ENCODE results near the gene C1QTNF8.

The C1QTNF8 gene

DNA sequence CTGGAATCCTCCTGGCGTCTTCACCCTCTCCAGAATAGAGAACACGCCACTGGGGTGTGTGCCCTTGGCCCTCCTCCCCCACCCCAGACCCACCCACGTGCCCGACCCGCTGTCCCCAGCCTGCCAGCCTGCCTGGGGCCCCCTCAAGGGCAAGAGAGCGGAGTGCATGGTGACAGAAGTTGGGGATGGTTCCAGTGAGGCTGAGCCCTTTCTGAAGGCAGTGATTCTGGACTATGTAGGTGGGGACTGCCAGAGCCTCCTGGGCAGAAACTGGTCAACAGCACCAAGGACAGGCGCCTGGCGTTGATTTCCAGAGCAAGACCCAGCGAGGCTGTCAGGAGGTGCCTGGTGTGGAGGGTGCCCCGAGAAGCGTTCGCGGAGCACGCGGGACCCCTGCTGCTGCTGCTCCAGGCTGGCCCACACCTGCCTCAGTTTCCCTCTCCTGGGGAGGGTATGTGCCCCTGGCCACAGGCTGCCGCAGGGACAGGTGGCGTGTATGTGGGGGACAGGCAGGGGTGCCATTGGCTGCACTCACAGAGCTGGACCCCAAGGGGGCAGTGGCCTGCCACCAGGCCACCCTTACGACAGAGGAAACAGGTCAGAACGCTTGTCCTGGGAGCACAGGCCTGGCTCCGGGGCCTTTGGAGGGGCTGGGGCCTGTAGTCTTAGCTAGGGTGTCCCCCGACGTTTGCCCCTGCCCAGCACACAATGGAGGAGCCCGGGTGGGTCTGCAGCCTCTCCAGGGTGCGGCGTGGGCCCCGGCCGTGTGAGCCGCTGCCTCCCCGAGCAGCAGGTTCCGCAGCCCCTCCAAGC, 22.3 kb downstream of the C1QTNF8 start:
- no peak for DNase-seq

DNA sequence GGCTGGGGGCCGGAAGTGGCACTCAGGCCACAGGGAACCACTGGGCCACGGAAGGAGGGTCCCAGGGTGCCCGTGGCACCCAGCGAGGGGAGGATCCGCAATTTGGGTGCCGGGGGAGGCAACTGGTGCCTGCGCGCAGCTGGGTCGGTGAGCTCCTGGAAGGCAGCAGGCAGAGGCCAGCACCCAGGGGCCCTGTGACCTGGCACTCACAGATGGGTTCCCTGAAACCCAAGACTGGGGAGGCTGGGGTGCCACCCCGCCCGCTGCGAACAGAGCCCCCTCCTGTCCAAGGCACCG, 22.8 kb downstream of the C1QTNF8 start:
- no peak for DNase-seq

DNA sequence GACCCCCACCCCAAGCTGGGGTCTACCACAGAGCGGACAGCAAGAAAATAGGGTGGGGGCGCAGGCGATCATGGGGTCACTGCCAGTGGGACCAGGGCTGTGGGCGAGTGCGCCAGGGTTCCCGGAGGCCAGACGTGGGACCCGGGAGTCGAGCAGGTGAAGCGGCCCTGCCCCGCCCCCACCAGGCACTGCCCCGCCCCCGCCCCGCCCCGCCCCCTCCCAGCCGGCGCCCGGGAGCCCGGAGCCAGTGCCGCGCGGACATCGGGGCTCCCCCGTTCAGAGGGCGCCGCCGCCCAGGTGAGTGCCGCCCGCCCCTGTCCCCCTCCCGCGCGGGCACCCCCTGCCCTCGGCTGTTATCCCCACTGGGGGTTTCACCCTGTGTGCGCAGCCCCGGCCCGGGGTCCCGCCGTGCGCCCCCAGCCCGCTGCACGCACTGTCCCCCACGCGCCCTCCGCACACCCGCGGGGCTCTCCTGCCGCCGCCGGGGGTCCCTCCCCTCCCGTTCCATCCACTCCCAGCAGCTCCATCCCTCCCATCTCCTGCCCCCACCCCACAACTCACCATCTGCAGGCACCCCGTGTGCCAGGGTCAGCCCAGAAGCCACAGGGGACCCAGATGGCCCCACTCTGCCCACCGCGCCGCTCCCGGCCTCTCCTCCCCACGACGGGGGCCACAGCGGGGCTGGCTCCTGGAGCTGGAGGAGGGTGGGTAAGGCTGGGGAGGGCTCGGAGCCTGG, 23.4 kb downstream of the C1QTNF8 start, which contains the start of gene SSTR5:
TSS of gene SSTR5 (plus strand) at position 222 of the 736 bp plus-strand sequence. CDS start 6,122 bp downstream, outside the sequence.
- DNase-seq = no peak

DNA sequence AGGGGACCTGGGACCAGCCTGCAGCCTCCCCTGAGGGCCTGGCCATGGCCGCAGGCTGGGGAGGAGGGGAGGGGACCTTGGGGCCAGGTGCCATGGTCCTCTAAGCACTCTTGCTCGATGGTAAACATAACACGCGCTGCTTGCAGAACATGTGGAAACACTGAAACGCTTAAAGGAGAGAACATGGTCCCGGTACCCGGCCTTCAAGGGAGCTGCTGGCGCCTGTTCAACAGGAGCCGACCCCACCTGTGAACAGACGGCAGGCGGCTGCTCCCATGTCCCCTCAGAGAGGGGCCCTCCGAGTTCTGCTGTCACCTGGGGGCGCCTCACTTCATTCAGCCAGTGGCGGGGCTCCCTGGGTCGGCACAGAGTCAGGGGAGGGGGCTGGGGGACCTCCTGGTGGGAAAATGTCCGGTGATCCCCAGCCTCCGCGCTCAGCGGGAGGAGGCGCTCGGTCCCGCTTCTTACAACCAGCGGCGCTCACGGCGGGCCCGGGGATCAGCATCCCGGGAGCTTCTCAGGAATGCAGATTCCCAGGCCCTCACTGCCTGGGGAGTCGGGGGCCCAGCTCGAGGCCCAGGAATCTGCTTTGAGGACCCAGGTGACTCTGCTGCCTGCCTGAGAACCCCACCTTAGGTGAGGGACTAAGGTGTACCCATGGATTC, 24.4 kb downstream of the C1QTNF8 start:
- no peak for DNase-seq

DNA sequence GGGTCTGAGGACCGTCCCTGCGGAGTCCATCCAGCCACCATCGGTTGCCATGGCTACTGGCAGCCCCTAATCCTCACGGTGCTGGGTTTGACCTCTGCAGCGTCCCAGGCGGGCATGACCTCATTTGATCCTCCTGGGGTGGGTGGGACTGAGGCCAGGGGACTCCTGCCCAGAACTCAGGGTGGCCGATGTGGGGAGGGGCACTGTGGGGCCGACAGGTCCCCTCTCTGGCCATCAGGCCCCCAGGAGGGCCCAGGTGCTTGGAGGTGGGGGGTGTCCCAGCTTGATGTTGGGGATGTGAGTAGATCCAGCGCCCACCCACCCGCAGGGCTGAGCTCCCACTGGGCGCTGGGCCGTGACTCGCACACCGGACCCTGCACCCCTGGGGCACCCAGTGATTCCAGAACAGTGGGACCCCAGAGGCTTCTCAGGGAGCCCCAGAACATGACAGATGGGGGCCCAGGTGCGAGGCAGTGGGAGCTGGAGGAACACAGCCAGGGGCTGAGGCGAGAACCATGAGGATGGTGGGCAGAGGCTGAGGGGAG, 25.1 kb downstream of the C1QTNF8 start:
- no peak for DNase-seq

DNA sequence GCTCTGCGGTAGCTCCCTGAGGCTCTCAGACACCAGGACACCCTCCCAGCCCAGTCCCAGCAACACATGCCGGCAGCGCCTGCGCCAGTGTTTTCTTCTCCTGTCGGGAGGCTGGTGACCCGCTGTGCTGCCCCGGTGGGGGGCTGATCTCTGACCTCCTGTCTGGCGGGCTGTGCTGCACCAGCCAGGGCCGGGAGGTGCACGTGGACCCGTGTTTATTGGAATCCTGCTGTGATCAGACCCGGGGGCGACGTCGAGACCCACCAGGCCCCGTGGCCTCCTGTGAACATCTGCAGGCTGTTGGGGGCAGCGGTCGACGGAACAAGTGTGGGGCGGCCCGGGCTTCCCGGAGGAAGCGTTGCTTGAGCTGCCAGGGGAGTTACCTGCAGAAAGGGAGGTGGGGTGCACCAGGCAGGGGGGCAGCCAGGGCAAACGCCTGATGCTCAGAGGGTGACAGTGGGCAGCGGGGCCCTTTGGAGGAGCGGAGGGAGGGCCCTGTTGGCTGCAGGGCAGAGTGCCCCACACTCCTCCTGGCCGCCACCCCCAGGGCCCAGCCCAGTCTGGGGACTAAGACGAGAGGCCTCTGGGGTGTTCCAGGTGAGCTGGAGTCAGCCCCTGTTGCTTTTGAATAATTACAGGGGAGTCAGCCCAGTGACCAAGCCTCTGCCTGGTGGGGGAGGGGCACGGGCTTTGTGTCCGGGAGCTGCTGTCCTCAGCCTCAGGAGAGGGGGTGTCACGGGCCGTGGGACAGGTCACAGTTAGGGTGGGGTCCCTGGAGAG, 25.8 kb downstream of the C1QTNF8 start:
- no peak for DNase-seq

DNA sequence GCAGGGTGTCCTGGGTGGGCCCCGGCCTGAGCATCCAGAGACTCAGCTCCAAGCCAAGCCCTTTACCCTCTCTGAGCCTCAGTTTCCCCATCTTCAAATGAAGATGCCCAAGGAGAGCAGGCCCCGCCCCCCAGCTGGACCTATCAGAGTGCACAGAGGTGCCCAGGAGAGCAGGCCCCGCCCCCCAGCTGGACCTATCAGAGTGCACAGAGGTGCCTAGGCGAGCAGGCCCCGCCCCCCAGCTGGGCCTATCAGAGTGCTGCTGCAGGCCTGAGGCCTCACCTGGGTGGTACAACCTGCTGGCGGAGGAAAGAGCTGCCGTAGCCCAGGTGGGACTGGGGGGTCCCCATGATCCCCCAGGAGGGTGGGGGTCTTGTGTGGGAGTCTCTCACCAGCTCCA, 26.9 kb downstream of the C1QTNF8 start:
- no peak for DNase-seq

DNA sequence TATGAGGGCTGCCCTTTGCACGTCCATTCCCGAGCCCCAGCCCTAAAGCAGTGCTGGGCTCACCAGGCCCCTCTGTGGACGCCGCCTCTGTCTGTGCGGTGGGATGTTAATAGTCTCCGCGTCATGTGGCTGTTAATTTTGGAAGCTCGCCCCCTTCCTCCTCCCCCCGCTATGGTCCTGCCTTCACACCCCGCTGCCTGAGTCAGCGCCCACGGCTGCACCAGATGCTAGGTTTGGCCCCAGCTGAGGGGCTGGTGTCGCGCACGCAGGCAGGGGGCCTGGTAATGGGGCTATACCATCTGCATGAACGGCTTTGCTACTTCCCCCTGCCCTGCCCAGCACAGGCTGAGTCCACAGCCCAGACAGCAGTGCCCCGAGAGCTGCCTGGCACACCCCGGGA, 27.6 kb downstream of the C1QTNF8 start:
- DNase-seq = no peak

DNA sequence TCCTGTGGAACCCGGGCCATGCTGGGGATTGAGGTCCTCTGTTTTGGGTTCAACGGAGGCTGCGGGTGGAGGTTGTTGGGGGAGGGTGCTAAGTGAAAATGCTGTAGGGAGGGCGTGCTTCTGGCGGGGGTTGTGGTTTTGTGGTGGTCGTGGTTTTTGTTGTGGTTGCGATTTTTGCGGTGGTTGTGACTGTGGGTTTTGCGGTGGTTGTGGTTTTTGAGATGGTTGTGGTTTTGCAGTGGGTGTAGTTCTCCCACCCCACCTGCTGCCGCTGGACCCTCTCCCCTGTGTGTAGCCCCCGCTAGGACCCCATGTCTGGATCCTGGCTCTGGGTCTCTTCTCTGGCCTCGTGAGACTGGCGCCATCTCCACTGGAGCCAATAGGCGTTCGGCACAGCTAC, 28.4 kb downstream of the C1QTNF8 start:
- DNase-seq = no peak

DNA sequence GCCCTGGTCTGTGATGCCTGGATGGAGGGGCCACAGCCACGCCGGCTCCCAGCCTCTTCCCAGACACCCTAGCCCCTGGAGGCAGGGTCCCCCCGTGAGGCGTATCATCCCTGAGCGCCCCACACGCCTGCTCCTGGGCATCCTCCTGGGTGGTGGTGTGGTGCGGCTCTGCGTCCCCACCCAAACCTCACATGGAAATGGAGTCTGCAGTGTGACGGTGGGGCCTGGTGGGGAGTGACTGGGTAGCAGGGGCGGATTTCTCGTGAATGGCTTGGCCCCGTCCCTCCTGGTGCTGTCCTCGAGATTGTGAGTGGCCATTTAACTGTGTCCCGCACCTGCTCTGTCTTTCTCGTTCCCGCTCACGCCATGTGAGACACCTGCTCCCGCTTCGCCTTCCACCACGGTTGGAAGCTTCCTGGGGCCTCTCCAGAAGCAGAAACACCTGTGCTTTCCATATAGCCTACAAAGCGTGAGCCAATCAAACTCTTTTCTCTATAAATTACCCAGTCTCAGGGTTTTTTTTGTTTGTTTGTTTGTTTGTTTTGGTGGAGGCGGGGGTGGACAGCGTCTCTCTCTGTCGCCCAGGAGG, 29.4 kb downstream of the C1QTNF8 start:
- no peak for DNase-seq

DNA sequence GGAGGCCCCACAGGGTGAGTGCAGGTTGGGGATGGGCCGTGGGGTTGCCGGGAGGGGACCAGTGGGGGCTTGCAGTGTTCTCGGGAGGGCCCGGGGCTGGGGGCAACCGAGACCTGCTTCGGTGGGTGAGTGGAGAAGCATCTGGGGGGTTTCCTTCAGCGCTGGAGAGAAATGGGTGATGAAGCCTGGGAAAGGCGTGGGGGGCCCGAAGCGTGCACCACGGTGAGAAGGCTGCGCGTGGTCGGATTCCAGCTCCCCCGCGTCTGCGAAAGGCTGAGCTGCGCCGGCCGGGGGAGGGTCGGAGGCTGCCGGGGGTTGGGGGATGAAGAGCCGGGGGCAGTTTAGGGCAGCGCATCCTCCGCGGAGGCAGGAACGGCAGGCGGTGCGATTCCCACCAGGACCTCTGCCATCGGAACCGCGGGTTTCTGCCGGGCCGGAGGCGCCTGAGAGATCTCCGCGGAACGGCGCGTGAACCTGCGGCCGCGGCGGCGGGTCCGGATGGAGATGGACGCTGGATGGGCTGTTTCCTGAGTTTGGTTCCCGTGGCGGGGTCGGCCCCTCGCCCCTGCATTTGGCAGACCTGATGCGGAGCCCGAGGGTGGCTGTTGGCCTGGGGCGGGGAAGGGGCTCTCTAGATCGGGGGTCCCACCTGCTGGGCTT, 30.4 kb downstream of the C1QTNF8 start:
- DNase-seq = no peak

DNA sequence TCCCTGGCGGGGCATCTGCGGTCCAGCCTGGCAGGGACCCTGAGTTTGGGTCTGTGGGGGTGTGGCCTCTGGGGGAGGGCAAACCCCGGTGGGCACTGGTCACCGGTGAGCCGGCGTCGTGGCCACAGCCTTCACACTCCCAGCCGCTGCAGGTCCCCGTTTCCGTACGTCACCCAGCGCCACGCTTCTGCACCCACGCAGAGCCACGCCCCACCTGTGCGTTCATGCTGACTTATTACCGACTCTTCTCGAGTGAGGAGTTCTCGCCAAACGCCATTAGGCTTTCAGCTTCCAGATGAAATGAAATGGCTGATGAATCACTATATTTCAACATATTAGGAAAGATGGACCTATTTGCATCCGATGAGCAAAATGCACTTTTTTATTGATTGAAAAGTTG, 32.3 kb downstream of the C1QTNF8 start:
- no peak for DNase-seq

DNA sequence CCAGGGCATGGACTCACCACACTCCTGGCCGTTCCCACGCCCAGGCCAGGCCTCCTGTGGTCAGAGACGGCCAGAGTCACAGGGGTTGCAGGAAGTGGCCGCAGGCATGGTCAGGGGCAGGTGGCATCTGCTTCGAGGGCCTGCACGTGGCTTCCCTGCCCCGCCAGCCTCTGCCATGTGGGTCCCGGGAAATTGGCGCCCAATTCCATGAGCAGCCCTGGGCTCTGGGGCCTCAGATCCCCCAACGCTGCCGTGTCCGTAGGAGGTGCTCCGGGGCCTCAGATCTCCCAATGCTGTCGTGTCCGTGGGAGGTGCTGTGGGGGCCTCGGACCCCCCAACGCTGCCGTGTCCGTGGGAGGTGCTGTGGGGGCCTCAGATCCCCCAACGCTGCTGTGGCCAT, 33.1 kb downstream of the C1QTNF8 start:
- no peak for DNase-seq

DNA sequence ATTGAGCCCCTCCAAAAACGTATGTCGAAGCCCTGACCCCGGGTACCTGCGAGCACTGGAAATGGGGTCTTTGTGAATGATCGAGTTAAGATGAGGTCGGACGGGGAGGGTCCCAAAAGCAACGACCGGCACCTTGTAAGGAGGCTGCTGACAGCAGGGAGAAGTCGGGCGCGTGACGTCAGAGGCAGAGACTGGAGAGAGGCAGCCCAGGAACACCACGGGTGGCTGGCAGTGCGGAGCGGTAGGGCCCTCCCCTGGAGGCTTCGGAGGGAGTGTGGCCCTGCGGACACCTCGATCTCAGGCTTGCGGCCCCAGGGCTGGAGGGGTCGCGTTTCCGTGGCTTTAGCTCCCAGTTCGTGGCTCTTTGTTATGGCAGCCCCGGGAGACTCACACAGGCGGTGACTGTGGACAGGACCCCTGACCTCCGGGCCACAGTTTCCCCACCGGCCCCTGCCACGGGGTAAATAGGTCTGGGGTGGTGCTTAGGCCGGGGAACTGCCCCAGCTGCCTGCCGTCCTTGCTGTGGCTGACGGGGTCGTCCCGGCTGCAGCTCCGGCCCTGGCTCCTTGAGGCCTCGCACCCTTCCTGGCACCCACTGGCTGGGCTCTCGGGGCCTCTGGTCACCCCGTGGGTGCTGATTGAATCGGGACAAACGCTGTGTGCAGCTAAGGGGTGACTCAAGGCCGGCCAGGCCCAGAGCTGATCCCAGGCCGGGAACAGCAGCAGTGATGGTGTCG, 34.1 kb downstream of the C1QTNF8 start:
- DNase-seq = no peak

DNA sequence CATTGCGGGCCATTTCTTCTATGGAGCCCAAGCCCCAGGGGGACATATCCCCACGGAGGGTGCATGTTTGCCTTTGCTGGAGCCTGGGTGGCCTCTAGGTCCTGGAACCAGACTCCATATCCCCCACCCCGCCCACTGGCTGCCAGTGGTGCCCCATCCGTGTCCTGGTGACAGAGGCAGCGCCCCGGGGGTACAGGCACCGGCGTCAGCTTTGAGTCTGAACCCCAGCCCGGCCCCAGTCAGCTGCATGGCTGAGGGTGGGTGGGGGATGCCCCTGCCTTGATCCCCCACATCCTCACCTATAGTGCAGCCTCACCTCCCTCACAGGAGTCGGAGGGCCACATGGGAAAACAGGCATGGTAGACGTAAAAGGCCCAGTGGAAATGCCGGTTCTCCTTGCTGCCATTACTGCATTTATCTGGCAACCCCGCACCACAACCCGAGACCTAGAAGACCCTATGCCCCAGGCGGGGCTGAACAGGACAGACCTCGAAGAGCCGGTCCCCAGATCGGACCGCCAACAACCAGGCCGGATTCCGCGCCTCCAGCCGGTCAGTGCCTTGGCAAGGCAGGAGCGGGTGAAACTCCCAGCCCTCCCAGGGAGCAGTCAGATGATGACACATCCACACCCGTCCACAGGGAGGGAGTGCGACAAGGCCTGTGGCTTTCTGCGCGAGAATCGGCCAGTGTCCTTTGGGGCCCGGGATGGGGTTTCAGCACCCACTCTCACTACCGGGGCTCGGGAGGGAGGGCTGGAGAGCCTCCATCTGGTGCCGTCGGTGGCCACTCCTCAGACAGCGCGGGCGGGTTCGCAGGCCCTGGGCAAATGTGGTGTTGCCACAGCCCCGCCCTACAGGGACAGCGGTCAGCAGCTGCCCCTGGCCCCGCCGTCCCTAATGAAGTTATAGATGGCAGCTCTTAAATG, 35.4 kb downstream of the C1QTNF8 start:
- DNase-seq = no peak

DNA sequence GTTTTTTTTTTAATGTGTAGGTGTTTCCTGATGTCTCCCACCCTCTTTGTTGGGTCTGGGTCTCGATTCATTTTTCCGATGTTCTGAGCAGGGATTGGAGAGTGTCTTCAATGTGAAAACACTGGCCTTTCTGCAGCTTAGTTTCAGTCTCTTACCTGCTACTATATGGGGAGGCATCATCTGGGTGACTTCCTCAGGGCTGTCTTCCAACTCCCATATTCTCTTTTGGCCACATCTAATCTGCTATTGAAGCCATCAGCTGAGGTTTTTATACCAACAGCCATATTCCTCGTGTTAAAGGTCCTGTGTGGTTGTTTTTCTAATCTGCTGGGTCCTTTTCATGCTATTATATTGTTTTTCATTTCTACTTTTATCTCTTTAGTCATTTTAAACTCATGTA, 36.7 kb downstream of the C1QTNF8 start:
- no peak for DNase-seq

DNA sequence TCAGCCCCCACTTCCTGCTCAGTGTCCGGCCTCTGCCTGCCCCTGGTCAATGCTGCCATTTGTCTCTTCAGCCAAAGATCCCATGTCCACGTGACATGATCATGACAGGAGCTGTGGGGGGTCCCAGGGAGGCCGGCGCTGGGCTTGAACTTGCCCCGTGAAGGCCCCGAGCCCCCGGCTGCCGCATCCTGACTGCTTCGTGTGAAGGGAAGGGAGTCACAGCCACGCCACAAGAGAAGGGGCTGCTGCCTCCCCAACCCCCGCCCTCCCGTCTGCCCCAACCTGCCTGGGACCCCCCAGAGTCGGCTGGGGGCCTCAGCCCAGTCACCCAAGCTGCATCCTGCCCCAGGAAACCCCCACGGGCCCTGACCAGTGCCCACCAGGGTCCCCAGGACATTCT, 37.8 kb downstream of the C1QTNF8 start:
- DNase-seq = no peak

DNA sequence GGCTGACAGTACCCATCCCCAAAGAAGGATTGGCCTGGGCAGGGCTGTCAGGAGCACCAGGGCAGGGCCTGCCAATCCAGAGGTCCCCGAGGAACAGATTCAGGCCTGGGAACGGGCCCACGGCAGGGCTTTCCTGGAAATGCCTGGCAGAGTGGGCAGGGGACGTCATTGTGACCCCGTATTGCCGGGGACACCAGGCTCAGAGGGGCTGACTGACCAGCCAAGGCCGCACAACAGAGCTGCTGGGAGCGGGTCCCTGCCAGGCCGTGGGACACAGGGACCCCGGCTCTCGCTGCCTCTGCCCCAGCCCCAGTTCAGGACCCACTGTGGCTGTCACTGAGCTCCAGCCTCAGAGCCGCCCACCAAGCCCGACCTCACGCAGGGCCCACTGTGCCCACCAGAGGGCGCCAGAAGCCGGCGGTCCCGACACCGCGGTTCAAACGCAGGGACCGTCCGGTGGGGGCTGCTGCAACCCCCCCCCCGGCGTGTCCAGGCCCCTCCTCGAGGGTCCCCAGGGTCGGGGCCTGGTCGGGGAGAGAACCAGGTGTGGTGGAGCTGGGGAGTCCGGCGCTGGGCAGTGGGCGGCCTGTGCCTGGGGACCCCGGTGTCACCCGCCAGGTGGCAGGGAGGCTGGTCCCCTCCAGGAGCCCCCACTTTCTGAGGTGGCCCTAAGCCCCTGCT, 38.7 kb downstream of the C1QTNF8 start:
- DNase-seq = peak; percentile 95

DNA sequence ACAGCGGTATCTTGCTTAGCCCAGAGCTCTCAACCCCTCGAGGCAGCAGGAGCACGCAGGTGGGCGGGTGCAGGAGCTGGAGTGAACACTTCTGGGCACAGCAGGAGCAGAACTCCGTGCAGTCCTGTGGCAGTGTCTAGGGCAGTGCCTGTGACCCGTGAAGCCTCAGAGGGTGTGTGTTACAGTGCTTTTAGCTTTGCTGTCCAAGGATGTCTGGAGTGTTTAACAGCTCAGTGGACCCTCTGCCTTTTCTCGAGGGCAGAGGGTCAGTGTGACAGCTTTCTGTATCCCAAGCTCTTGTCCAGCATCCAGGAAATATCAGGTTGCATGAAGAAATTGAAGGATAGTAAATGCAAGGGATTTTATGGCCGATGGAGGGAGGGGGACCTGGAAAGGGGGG, 39.8 kb downstream of the C1QTNF8 start:
- no peak for DNase-seq

DNA sequence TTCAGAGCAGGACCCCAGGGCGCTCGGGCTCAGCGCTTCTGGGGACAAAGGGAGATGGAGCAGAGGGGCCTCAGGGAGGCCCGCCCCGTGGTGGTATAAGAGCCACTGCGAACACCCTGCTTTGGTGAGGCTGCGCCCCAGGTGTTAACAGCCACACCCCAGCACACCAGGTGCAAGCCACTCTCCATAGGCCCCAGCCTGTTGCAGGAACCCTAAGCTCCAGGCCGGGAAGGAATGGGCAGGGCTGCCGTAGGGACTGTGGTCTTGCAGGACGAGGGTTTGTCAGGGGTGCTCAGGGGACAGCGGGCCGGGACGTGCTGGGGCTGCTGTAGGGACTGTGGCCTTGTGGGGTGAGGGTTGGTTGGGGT, 40.5 kb downstream of the C1QTNF8 start:
- DNase-seq = no peak
